Activated CD4-positive, alpha-beta T cell treated with anti-CD3 and anti-CD28 coated beads, Interleukin-2, Interleukin-6, amounts not matched to agents 100 ng/mL and 50 ng/mL, durations not matched to agents 16 hours and 8 hours (primary cell): ENCODE measurements around the gene PTPRD.

Source experiments
- DNase-seq: peaks from one replicate; pipeline ENCODE4 v3.0.0-alpha.2; 2020

Gene PTPRD

GRCh38 chr9:8845808-8846207, 1767.0 kb downstream of the PTPRD start:
- DNase-seq, result no peak

GRCh38 chr9:8845376-8845775, 1767.4 kb downstream of the PTPRD start:
- no peak for DNase-seq

GRCh38 chr9:8844549-8844948, 1768.3 kb downstream of the PTPRD start:
- no peak for DNase-seq

- no peak for DNase-seq
These were observed 1770.2 kb downstream of the PTPRD start for GRCh38 chr9:8842402-8843193.

GRCh38 chr9:8838136-8838535, 1774.7 kb downstream of the PTPRD start:
- no peak for DNase-seq

GRCh38 chr9:8835291-8835690, 1777.5 kb downstream of the PTPRD start:
- DNase-seq, result no peak

GRCh38 chr9:8832955-8833354, 1779.8 kb downstream of the PTPRD start:
- DNase-seq, result no peak

GRCh38 chr9:8832386-8832785, 1780.4 kb downstream of the PTPRD start:
- DNase-seq, result no peak

GRCh38 chr9:8831568-8831967, 1781.2 kb downstream of the PTPRD start:
- DNase-seq, result no peak

GRCh38 chr9:8826281-8826680, 1786.5 kb downstream of the PTPRD start:
- DNase-seq, result no peak

GRCh38 chr9:8825585-8826147, 1787.1 kb downstream of the PTPRD start:
- DNase-seq, result no peak

- no peak for DNase-seq
These were observed 1789.5 kb downstream of the PTPRD start for GRCh38 chr9:8823131-8823895.

- DNase-seq, result no peak
These were observed 1790.2 kb downstream of the PTPRD start for GRCh38 chr9:8822667-8823025.

- peak; percentile 5 for DNase-seq
These were observed 1790.7 kb downstream of the PTPRD start for GRCh38 chr9:8821910-8822666.

- no peak for DNase-seq
These were observed 1795.5 kb downstream of the PTPRD start for GRCh38 chr9:8817335-8817734.

- DNase-seq, result no peak
These were observed 1796.4 kb downstream of the PTPRD start for GRCh38 chr9:8816361-8816760.

- DNase-seq, result no peak
These were observed 1796.9 kb downstream of the PTPRD start for GRCh38 chr9:8815931-8816330.

GRCh38 chr9:8815219-8815618, 1797.6 kb downstream of the PTPRD start:
- no peak for DNase-seq

GRCh38 chr9:8812888-8813287, 1799.9 kb downstream of the PTPRD start:
- no peak for DNase-seq

GRCh38 chr9:8809741-8810140, 1803.1 kb downstream of the PTPRD start:
- no peak for DNase-seq

GRCh38 chr9:8806150-8806549, 1806.7 kb downstream of the PTPRD start:
- DNase-seq, result no peak

- no peak for DNase-seq
These were observed 1808.2 kb downstream of the PTPRD start for GRCh38 chr9:8804613-8805012.

- no peak for DNase-seq
These were observed 1810.6 kb downstream of the PTPRD start for GRCh38 chr9:8802242-8802641.
